HG03103 (cell line): Measurements from ENCODE around the gene RCC1.
"Not testable (repeated sequence)": the region's sequence is repeated elsewhere in the genome, so short reads cannot be mapped to it uniquely, and the experiment has no call there.

Experiments
- ATAC-seq: cut with Tn5 transposase; IDR thresholded peaks from one replicate; pipeline ENCODE4 v1.9.1; 2021; ENCODE audit warnings: low read depth; ENCODE audit not compliant: unreplicated experiment

Gene RCC1

GRCh38 chr1:28510970-28511440 is 5.2 kb downstream of the RCC1 start:
- no peak for ATAC-seq

- no peak for ATAC-seq
Measured at GRCh38 chr1:28512058-28512611, 6.3 kb downstream of the RCC1 start.

- ATAC-seq = not testable (repeated sequence)
Measured at GRCh38 chr1:28514445-28514933, 8.6 kb downstream of the RCC1 start.

GRCh38 chr1:28516518-28516956 is 10.7 kb downstream of the RCC1 start:
- ATAC-seq = no peak

- no peak for ATAC-seq
Measured at GRCh38 chr1:28517649-28517999, 11.8 kb downstream of the RCC1 start.

GRCh38 chr1:28518000-28518744 is 12.3 kb downstream of the RCC1 start:
- peak; percentile 56 for ATAC-seq

GRCh38 chr1:28518745-28519341 is 13.0 kb downstream of the RCC1 start:
- ATAC-seq = no peak

GRCh38 chr1:28519946-28520725 is 14.3 kb downstream of the RCC1 start:
- no peak for ATAC-seq

- not testable (repeated sequence) for ATAC-seq
Measured at GRCh38 chr1:28520796-28521195, 15.0 kb downstream of the RCC1 start.

- no peak for ATAC-seq
Measured at GRCh38 chr1:28521502-28522164, 15.8 kb downstream of the RCC1 start.

GRCh38 chr1:28522537-28522936 is 16.7 kb downstream of the RCC1 start:
- ATAC-seq = not testable (repeated sequence)

- not testable (repeated sequence) for ATAC-seq
Measured at GRCh38 chr1:28525002-28525642, 19.3 kb downstream of the RCC1 start.

GRCh38 chr1:28526886-28527285 is 21.0 kb downstream of the RCC1 start:
- no peak for ATAC-seq

GRCh38 chr1:28530456-28530855 is 24.6 kb downstream of the RCC1 start:
- no peak for ATAC-seq

- ATAC-seq = no peak
Measured at GRCh38 chr1:28534671-28535070, 28.8 kb downstream of the RCC1 start.

GRCh38 chr1:28535180-28535579 is 29.3 kb downstream of the RCC1 start:
- no peak for ATAC-seq

GRCh38 chr1:28537457-28538199 is 31.8 kb downstream of the RCC1 start:
- no peak for ATAC-seq

GRCh38 chr1:28538286-28538685 is 32.4 kb downstream of the RCC1 start:
- ATAC-seq = no peak

- no peak for ATAC-seq
Measured at GRCh38 chr1:28540651-28541050, 34.8 kb downstream of the RCC1 start.
